GM20431 (cell line): Measurements from ENCODE around the gene TOP3B.

Experiments
- in situ Hi-C: fragments of 300-500 bp; cut with MseI, MboI; formaldehyde crosslinking; loops from one replicate; pipeline ENCODE4 v1.15.0; 2020; ENCODE audit warnings: low sequenced_read_pairs; ENCODE audit not compliant: unreplicated experiment

The TOP3B gene

GRCh38 chr22:21964918-21965484, 17.6 kb downstream of the TOP3B start:
- in situ Hi-C loops: no loop called here

DNA sequence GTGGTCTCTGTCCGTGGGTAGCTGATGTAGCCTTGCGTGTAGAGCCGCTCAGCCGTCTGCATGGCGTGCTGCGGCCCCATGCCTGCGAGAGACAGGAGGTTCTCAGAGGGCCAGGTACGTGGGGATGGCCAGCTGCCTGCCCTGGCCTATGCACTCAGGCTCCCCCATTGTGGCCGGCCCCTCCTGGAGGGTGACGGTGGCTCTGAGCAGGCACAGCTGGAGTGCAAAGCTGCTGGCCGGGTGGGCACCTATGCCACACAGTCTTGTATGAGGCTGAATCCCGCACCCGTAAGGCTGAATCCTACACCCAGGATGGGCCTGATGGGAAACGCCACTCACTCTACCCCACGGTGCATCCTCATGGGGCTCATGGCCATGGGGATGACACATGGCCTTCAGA, 18.4 kb downstream of the TOP3B start:
- in situ Hi-C loops: no loop called here

DNA sequence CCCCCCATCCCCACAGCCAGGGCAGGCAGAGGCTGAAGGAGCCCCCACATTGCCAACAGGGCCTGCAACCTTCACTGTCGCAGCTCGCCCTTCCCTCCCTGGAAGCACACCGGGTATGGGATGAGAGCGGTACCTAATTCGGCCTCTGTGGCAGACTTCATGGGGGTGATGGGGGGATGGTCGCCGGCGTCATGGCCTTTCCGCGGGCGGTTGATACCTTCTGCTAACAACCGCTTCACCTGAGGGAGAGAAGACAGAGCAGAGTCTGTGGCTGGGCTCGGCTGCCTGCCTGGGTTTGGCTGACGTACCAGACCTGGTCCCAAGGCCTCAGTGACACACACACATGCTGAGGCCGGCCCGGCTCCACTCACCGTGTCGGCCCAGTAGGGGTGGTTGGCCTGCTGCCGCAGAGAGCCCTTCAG, 18.8 kb downstream of the TOP3B start:
- in situ Hi-C loops: no loop called here

- in situ Hi-C loops: no loop called here
Measured at GRCh38 chr22:21963286-21963685, 19.3 kb downstream of the TOP3B start.

- in situ Hi-C loops: no loop called here
Measured at GRCh38 chr22:21962655-21962949, 20.0 kb downstream of the TOP3B start.

DNA sequence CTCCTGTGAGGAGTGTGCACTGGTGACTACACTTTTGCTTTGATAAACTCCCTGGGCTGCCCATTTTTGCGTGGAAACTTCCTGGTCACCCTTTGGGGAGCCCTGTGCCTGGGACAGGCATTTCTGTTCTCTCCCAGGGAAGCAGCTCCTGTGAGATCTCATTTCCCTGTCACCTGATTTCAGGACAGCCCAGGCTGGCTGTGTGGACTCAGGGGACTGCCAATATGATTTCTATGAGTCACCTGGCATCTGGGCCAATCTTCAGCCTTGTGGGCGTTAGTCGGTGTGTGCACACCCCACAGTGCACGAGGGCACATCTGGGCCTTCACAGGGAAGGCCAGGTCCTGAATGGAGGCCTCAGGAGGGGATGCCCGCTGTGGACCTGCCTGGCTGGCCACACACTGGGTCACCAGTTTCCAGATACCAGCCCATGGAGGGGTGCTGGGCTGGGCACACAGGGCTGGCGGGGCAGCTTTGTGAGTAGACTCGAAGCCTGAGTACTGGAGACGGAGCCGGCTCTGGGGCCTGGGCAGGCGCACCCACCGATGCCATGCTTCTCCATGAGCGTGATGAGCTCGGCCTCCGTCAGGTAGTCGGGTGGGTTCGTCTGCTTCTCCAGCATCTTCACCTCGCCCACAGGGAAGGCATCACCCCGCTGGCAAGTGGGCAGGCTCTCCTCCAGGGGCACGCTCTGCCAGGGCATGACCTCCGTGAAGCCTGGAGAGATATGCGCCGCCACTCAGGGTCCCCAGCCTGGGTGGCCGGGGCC, 20.5 kb downstream of the TOP3B start:
- in situ Hi-C loops: no loop called here

DNA sequence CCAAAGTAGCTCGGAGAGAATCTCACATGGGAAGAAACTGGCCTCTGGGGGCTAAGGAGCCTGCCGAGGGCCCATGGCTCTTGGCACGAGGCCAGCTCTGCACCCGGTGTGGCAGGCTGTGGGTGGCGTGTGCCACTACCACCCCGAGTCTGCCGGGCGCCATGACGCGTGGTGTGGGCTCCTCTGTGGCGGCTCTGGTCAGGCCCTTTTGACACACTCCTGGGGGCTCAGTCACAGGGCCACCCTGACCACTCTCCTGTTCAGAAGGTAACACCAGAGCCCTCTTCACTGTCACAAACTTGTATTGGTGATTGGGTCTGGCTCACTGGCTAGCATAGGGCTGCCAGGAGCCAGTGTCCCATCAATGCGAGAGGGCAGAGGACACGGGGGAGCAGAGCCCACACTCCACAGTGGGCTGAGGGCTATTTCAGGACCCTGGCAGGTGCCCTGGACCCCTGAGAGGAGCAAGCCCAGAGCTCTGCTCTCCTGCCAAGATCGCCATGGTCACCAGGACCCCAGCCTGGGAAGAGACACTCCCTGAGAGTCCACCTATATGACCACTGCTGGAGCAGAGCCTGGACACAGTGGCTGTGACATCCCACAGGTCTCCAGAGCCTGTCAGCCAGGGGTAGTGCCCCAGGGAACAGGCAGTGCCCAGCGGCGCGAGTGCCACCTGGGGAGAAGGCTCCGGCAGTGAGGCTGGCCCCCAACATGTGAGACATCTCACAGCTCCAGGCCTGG, 21.3 kb downstream of the TOP3B start:
- in situ Hi-C loops: no loop called here

DNA sequence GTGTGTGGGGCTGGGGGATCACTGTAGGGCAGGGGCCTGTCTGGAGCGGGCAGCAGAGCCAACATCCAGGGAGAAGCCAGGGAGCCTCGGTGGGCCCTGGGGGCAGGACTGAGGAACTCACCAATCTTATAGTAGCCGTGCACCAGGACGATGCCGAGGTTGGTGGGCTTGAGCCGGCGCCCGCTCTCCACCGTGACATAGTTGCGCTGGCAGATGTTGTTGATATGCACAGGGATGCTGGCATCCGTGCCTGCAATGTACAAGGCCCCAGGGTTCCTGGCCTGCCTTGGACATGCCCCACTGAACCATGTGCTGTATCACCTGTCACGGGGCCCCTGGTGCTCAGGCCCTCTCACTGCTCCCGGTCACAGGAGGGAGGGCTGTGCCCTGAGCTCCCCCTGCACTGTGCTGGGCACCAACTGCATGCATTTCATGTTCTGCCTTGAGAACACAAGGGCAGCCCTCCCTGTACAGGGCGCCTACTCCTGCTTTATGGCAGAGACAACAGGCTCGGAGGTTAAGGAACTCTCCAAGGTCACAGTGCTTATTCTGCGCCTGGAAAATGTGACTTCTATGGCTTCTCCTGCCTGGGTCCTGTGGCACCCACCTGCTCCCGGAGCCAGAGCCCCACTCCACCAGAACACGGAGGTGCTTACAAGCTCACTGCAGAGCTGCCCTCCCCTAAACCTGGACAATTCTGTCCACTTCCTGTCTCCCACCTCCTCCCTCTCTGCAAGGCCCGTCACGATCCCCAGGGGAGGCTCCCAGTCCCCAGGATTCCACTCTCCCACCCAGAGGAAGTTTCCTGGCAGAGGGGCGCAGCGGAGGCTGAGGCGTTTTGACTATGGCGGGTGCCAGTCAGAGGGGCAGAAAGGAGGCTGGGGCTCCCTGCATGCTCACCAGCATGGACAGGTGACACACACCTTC, 22.1 kb downstream of the TOP3B start:
- in situ Hi-C loops: no loop called here

DNA sequence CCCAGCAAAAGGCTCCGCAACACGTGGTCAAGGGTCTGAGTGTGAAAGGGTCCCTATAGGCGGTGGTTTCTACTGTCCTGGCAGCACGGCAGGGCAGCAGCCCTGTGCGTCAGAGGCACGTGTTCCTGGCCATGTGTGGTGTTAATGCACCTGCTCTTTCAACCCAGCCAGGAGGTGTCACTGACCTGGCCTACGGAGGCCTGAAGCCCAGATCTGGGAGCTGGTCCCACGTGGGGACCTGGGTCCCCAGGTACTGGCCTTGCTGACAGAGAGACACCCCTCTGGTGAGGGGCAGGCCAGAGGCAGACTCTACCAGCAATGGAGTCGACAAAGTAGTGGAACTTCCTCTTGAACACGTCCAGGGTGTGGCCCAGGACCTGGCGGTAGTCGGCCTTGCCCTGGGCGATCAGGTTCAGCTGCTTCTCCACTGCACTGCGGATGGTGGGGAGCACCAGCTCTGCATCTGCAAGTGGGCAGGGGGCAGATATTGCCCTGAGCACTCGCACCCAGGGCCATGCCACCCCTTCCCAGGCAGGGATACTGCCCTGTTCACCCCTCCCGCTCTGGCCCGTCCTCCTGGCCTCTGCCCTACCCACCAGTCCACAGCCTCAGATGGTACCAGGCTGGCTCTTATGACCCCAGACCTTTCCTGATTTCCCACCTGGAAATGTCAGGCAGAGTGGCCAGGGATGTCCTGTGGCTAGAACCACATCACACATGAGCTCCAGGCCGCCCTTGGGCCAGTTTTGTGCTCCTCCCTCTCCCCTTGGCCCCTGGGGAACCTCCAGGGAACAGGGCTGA, 23.1 kb downstream of the TOP3B start:
- in situ Hi-C loops: no loop called here

GRCh38 chr22:21958360-21959273, 24.0 kb downstream of the TOP3B start:
- in situ Hi-C loops: no loop called here

DNA sequence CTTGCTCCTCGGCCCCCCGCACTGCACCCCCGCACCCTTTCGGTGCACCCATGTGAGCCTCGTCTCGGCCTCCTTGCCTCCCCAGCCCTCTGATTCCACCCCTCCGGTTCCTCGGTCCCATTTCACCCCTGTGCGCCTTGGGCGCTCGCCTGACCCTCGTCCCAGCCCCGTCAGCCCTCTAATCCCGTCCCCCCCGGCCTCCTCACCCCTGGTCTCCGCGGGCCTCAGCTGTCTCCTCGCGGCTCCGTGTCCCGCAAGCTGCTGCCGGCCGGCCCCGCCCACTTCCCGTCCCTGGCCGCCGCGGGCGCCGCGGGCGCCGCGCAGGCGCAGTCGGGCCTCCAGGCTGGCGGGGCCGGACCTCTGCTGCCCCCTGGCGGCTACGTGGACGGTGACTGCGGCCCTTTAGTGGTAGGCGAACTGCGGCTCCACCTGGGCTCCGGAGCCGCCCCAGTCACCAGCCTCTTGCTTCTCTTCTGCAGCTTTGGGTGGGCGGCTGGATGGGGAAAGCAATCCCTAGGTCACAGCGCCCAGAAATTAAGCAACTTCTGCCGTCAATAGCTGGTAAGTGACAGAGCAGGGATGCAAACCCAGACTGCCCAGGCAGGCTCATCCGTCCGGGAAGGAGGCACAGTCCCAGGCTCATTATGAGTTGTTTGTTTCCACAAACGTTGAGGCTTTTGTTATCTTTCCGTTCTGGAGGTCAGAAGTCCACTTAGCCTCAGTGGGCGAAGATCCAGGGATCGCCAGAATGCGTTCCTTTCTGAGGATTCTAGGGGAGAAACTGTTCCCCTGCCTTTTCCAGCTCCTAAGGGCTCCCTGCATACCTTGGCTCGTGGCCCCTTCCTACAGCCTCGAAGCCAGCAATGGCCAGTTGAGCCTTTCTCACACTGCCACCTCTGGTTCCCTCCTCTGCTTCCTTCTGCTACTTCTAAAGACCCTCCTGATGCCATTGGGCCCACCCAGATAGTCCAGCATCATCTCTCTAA, 29.7 kb downstream of the TOP3B start, which contains the start of gene PPM1F:
TSS of gene PPM1F (minus strand) at position 263 of the 986 bp plus-strand sequence. CDS start 6,800 bp downstream, outside the sequence.
- in situ Hi-C loops: no loop called here

DNA sequence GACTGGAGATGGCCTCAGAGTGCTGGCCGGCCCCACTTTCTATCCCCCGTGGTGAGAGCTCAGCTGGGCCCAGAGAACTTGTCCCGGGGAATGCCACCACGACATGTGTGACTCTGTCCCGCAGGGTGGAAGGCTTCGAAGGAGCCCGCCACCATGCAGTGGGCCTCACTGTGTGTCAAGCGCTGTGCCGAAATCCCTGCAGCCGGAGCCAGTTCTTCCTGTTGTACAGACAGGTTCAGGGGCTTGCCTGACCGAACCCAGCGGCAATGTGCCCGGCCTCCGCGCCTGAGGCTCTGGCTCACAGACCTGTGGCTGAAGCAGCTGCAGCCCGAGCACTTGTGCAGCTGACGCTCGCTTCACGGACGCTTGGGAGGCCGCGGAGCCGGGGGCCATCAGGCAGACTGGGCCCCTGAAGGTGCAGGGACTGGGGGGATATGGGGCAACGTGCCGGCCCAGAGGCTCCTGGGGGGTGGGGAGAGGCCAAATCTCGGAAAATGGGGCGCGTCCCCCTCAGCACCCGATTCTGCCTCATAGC, 30.6 kb downstream of the TOP3B start:
- in situ Hi-C loops: no loop called here

DNA sequence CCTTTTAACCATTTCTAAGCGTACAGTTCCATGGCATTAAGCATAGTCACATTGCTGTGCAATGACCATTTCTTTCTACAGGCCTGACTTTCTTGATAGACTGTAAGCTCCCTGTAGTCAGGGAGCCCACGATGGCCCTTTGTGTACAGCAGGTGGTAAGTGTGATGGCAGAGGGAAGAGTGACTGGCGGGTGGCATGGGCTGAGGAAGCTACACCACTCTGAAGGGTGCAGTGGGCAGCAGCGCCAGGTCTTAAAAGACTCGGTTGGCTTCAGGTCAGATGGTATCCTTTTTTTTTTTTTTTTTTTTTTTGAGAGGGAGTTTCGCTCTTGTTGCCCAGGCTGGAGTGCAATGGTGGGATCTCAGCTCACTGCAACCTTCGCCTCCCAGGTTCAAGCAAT, 31.5 kb downstream of the TOP3B start:
- in situ Hi-C loops: no loop called here

GRCh38 chr22:21949948-21950347, 32.6 kb downstream of the TOP3B start:
- in situ Hi-C loops: loop anchor here (10.0 kb wide), 1 partner anchor 235 kb away; no protein-coding TSS in a partner anchor

- in situ Hi-C loops: loop anchor here (10.0 kb wide), 1 partner anchor 235 kb away; no protein-coding TSS in a partner anchor
Measured at GRCh38 chr22:21949569-21949918, 33.0 kb downstream of the TOP3B start.

GRCh38 chr22:21948824-21949568, 33.6 kb downstream of the TOP3B start:
- in situ Hi-C loops: loop anchor here (10.0 kb wide), 1 partner anchor 234 kb away; no protein-coding TSS in a partner anchor
